ENCODE data around the gene RXRA.

GRCh38 chr9:134314950-134315715 is 11.1 kb upstream of the RXRA start:
- no peak for TF ChIP-seq CTCF (IDR thresholded peaks at IDR 0.05)
- TF ChIP-seq POLR2A (IDR thresholded peaks at IDR 0.05), result no peak
- no peak for TF ChIP-seq EP300 (IDR thresholded peaks at IDR 0.05)
